Heart right ventricle (tissue), 16 donors: ENCODE measurements around the gene OR1K1. TPM values are rescaled to one million over a fixed set of nuclear protein-coding genes. Genes with fewer than 3 reads are reported as not detected.
"Not testable (repeated sequence)": the region's sequence is repeated elsewhere in the genome, so short reads cannot be mapped to it uniquely, and the experiment has no call there.

Experiments
- ATAC-seq, 8 donors: fragments of 200-7000 bp; cut with Tn5 transposase; one replicate each; pipeline ENCODE4 v1.9.1; 2020; ENCODE audit warnings: mild to moderate bottlenecking in 8 of 8, moderate library complexity in 8 of 8, moderate number of reproducible peaks in 1 of 8
- DNase-seq, 2 donors: peaks; one replicate each; pipeline ENCODE4 v3.0.0-alpha.2; 2020
- H3K27ac ChIP-seq, 10 donors: fragments of 200-600 bp; sonication (generic) in 2 of 10; one replicate each; pipeline versions ENCODE4 v1.5.0 to v1.8.0; 2020 to 2022; ENCODE audit warnings: mild to moderate bottlenecking in 3 of 10
- H3K27me3 ChIP-seq, 7 donors: fragments of 200-600 bp; one replicate each; pipeline ENCODE4 v1.8.0; 2021 to 2022; ENCODE audit warnings: mild to moderate bottlenecking in 2 of 7
- H3K36me3 ChIP-seq, 9 donors: fragments of 200-600 bp; sonication (generic) in 1 of 9; one replicate each; pipeline versions ENCODE4 v1.5.0 to v1.8.0; 2020 to 2022; ENCODE audit warnings: mild to moderate bottlenecking in 2 of 9
- H3K4me1 ChIP-seq, 9 donors: fragments of 200-600 bp; sonication (generic) in 1 of 9; one replicate each; pipeline versions ENCODE4 v1.5.0 to v1.8.0; 2020 to 2022; ENCODE audit warnings: mild to moderate bottlenecking in 4 of 9
- H3K4me3 ChIP-seq, 10 donors: fragments of 200-600 bp; sonication (generic) in 2 of 10; one replicate each; pipeline versions ENCODE4 v1.5.0 to v1.8.0; 2020 to 2022; ENCODE audit warnings: mild to moderate bottlenecking in 7 of 10, moderate library complexity in 2 of 10
- H3K9me3 ChIP-seq, 11 donors: fragments of 200-600 bp in 10 of 11; sonication (generic) in 2 of 11; one replicate each; pipeline versions ENCODE4 v1.5.0 to v1.8.0; 2013 to 2022; ENCODE audit warnings: mild to moderate bottlenecking in 2 of 11, control low read depth in 1 of 11, moderate library complexity in 1 of 11
- CTCF ChIP-seq, 9 donors: fragments of 200-600 bp; sonication (generic) in 2 of 9; IDR thresholded peaks; one replicate each; pipeline versions ENCODE4 v1.5.0 to v1.8.0; 2021 to 2022; ENCODE audit warnings: antibody characterized with exemption in 9 of 9, mild to moderate bottlenecking in 5 of 9, moderate library complexity in 1 of 9
- WGBS, 2 donors: extraction: QIAGEN DNeasy Blood & Tissue Kit; methylation state at CpG; one replicate each; pipeline ENCODE4 v1.1.7; 2013; ENCODE audit warnings: inconsistent platforms in 1 of 2; 5-methylcytosine and 5-hydroxymethylcytosine counted together
- intact Hi-C, 10 donors: fragments of 100-400 bp; cut with DNase I; formaldehyde crosslinking; loops; one replicate each; pipeline versions ENCODE4 v1.11.1 to v1.14.2; 2022
- polyA plus RNA-seq, 2 donors: library from polyadenylated mRNA; stranded (reverse); fragments of 200-250 nt; gene quantifications; one replicate each; pipeline ENCODE4 v1.2.3, GENCODE V29; 2013
- total RNA-seq, 10 donors: library from RNA; stranded (reverse); fragmentation: NEBNext Ultra II Directional in 3 of 10; extraction: Animal tissue kit (Norgen Biotek cat#: 25700) in 3 of 10; gene quantifications; one replicate each; pipeline versions ENCODE4 v1.2.1 to v1.2.4, GENCODE V29; 2021 to 2023
- donor health status: Arrhythmogenic right ventricular cardiomyopathy.
- donor health status: ischemic (EF 13 %, LVEDD 7.1; RV severe dilation, severe dysfunction).
- donor health status: healthy with polysubstance abuse.
- donor health status: DM: no; HTN: yes; CAD: no.
- donor health status: DM: no; HTN: no; CAD: no.
- donor health status: ischemic (EF 25% LVEDD 6.9; RV normal size, moderate dysfunction).
- donor health status: ischemic (EF 25% LVEDD 5.7; RV mildly dilated, moderate dysfunction).
- donor health status: healthy.
- donor health status: DM: yes; HTN: yes; CAD: no.
- donor health status: Ischemic cardiomyopathy.
- donor health status: ischemic (EF 35%, LVEDD 5.7; RV mildly dilated, moderate dysfunction).
- donor health status: nonischemic (EF 11% LVEDD 7.7; RV severe dilation, severe dysfunction).
- donor health status: DM: yes; HTN: yes; CAD: no.
- donor health status: PGD.
- donor health status: ischemic (EF 29% LVEDD 5.4; RV normal size, mild dysfunction).
- donor health status: nonischemic (EF 23%, LVEDD 6.1; RV moderate dilation, normal function).

OR1K1 gene
- total and polyA plus RNA-seq, 12 donors: not detected

GRCh38 chr9:122835313-122835731 lies 35.4 kb downstream of the OR1K1 start:
- Histone ChIP-seq H3K27ac (peak overlapping the region in 2 of 10 donors; percentile 10), H3K4me3 (no peak overlapping the region), H3K9me3 (peaks cover 0 to 5% (median 0%) of the 10 kb centered on the region in 11 donors), H3K36me3 (no peaks in the 10 kb centered on the region), H3K4me1 (peaks cover 0 to 10% (median 0%) of the 10 kb centered on the region in 9 donors), H3K27me3 (no peaks in the 10 kb centered on the region)
- TF ChIP-seq CTCF (IDR thresholded peaks at IDR 0.05): peak in 2 of 9 donors; percentile 11 to 15
- 47 to 55% methylated on average over 4 of the region's 4 CpGs for WGBS, 2 donors
- ATAC-seq (peak in 5 of 8 donors; percentile 38 to 66 (median 49)), DNase-seq (no peak)
- intact Hi-C loops: no loop called here

- intact Hi-C loops: no loop called here
- H3K27me3 ChIP-seq: no peaks in the 10 kb centered on the region
- H3K9me3 ChIP-seq: peaks cover 0 to 5% (median 0%) of the 10 kb centered on the region in 11 donors
- 95 to 96% methylated on average over 14 of the region's 14 CpGs for WGBS, 2 donors
- no peak for DNase-seq
- peaks cover 0 to 10% (median 0%) of the 10 kb centered on the region in 9 donors for H3K4me1 ChIP-seq
- no peak for ATAC-seq
- no peak overlapping the region for H3K27ac ChIP-seq
- no peaks in the 10 kb centered on the region for H3K36me3 ChIP-seq
- no peak overlapping the region for H3K4me3 ChIP-seq
- TF ChIP-seq CTCF (IDR thresholded peaks at IDR 0.05): no peak
Measured at GRCh38 chr9:122837266-122837850, 37.4 kb downstream of the OR1K1 start.

- ATAC-seq, H3K4me3 ChIP-seq, intact Hi-C loops, H3K27me3 ChIP-seq, H3K36me3 ChIP-seq, H3K27ac ChIP-seq, H3K9me3 ChIP-seq, H3K4me1 ChIP-seq, DNase-seq: not testable (repeated sequence)
- 80 to 84% methylated on average over 3 of the region's 3 CpGs for WGBS, 2 donors
Measured at GRCh38 chr9:122838441-122838840, 38.5 kb downstream of the OR1K1 start.

- ATAC-seq: no peak
- WGBS, 2 donors: 76 to 77% methylated on average over 4 of the region's 4 CpGs
Measured at GRCh38 chr9:122841501-122841900, 41.6 kb downstream of the OR1K1 start.

More at GRCh38 chr9:122841501-122841900, 41.6 kb downstream of the OR1K1 start:
- Histone ChIP-seq H3K4me1 (no peaks in the 10 kb centered on the region), H3K4me3 (no peak overlapping the region), H3K27me3 (no peaks in the 10 kb centered on the region), H3K36me3 (peaks cover 0 to 19% (median 2%) of the 10 kb centered on the region in 9 donors), H3K27ac (no peak overlapping the region), H3K9me3 (peaks cover 0 to 5% (median 0%) of the 10 kb centered on the region in 11 donors)
- DNase-seq: no peak
- TF ChIP-seq CTCF (IDR thresholded peaks at IDR 0.05): no peak
- intact Hi-C loops: no loop called here
